ENCODE results near the gene MAPK4.

MAPK4 gene

DNA sequence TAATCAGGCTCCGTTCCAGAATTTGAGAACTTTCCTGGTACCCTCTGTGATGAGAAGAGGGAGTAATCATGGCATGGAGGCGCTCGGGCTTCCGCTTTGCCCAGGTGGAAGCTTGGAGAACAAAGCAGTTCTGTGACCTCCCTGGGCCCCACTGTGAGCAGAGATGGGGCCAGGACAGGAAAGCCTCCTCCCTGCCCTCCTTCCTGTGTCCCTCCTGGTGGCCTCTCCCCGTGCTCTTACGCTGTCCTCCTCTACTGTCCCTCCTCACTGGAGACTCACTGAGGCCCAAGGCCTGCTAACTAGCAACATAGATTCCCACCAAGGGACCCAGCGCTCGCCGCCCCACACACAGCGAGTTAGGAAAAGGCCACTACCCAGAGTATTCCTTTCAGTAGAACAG, 119.8 kb downstream of the MAPK4 start:
- no peak overlapping the region for H3K27ac ChIP-seq (ENCODE audit: poor library complexity, severe bottlenecking)
- H3K9me3 ChIP-seq (ENCODE audit: severe bottlenecking), result no peaks in the 10 kb centered on the region
- no peak for TF ChIP-seq CTCF (IDR thresholded peaks at IDR 0.05; ENCODE audit: poor library complexity, severe bottlenecking)
- H3K4me3 ChIP-seq (ENCODE audit: severe bottlenecking), result no peak overlapping the region
- ATAC-seq (ENCODE audit: low read depth) (no peak), DNase-seq (ENCODE audit: low spot score) (no peak)
- H3K36me3 ChIP-seq (ENCODE audit: low read depth), result no peaks in the 10 kb centered on the region
- H3K4me1 ChIP-seq (ENCODE audit: insufficient read depth, poor library complexity, severe bottlenecking), result no peaks in the 10 kb centered on the region
- no peaks in the 10 kb centered on the region for H3K27me3 ChIP-seq (ENCODE audit: insufficient read depth, poor library complexity, severe bottlenecking)

- DNase-seq (ENCODE audit: low spot score), result no peak
These were observed 121.1 kb downstream of the MAPK4 start for GRCh38 chr18:50680966-50681365.

GRCh38 chr18:50682852-50683251, 123.0 kb downstream of the MAPK4 start:
- Histone ChIP-seq H3K9me3 (ENCODE audit: severe bottlenecking) (no peaks in the 10 kb centered on the region), H3K36me3 (ENCODE audit: low read depth) (no peaks in the 10 kb centered on the region), H3K4me1 (ENCODE audit: insufficient read depth, poor library complexity, severe bottlenecking) (no peaks in the 10 kb centered on the region), H3K27ac (ENCODE audit: poor library complexity, severe bottlenecking) (no peak overlapping the region), H3K27me3 (ENCODE audit: insufficient read depth, poor library complexity, severe bottlenecking) (no peaks in the 10 kb centered on the region), H3K4me3 (ENCODE audit: severe bottlenecking) (no peak overlapping the region)
- no peak for TF ChIP-seq CTCF (IDR thresholded peaks at IDR 0.05; ENCODE audit: poor library complexity, severe bottlenecking)
- ATAC-seq (ENCODE audit: low read depth) (no peak), DNase-seq (ENCODE audit: low spot score) (no peak)

More at GRCh38 chr18:50680966-50681365, 121.1 kb downstream of the MAPK4 start:
- no peaks in the 10 kb centered on the region for H3K36me3 ChIP-seq (ENCODE audit: low read depth)
- no peak for ATAC-seq (ENCODE audit: low read depth)
- no peak overlapping the region for H3K27ac ChIP-seq (ENCODE audit: poor library complexity, severe bottlenecking)
- H3K27me3 ChIP-seq (ENCODE audit: insufficient read depth, poor library complexity, severe bottlenecking), result no peaks in the 10 kb centered on the region
- H3K9me3 ChIP-seq (ENCODE audit: severe bottlenecking), result no peaks in the 10 kb centered on the region
- TF ChIP-seq CTCF (IDR thresholded peaks at IDR 0.05; ENCODE audit: poor library complexity, severe bottlenecking), result no peak
- no peaks in the 10 kb centered on the region for H3K4me1 ChIP-seq (ENCODE audit: insufficient read depth, poor library complexity, severe bottlenecking)
- no peak overlapping the region for H3K4me3 ChIP-seq (ENCODE audit: severe bottlenecking)

GRCh38 chr18:50686409-50686808, 126.5 kb downstream of the MAPK4 start:
- no peaks in the 10 kb centered on the region for H3K9me3 ChIP-seq (ENCODE audit: severe bottlenecking)

More at GRCh38 chr18:50686409-50686808, 126.5 kb downstream of the MAPK4 start:
- Histone ChIP-seq H3K4me1 (ENCODE audit: insufficient read depth, poor library complexity, severe bottlenecking) (no peaks in the 10 kb centered on the region), H3K27me3 (ENCODE audit: insufficient read depth, poor library complexity, severe bottlenecking) (no peaks in the 10 kb centered on the region), H3K4me3 (ENCODE audit: severe bottlenecking) (no peak overlapping the region), H3K36me3 (ENCODE audit: low read depth) (no peaks in the 10 kb centered on the region), H3K27ac (ENCODE audit: poor library complexity, severe bottlenecking) (no peak overlapping the region)
- DNase-seq (ENCODE audit: low spot score), result no peak
- no peak for ATAC-seq (ENCODE audit: low read depth)
- no peak for TF ChIP-seq CTCF (IDR thresholded peaks at IDR 0.05; ENCODE audit: poor library complexity, severe bottlenecking)

Measured in RWPE2 (cell line).